Breast epithelium (tissue), 3 donors: Measurements from ENCODE around the gene MBOAT7.

Experiments
- CTCF ChIP-seq, 3 donors: fragments of 450-650 bp; IDR thresholded peaks; one replicate each; pipeline ENCODE4 v1.5.1; 2016 to 2017; ENCODE audit warnings: antibody characterized with exemption in 3 of 3, mild to moderate bottlenecking in 3 of 3, moderate library complexity in 3 of 3
- POLR2A ChIP-seq: fragments of 450-650 bp; IDR thresholded peaks from one replicate; pipeline ENCODE4 v1.6.1; 2016; ENCODE audit warnings: antibody characterized with exemption, mild to moderate bottlenecking, moderate library complexity

- TF ChIP-seq POLR2A (no peak), CTCF (IDR thresholded peaks at IDR 0.05) (no peak)
Observed at GRCh38 chr19:54138489-54139256, 50.7 kb downstream of the MBOAT7 start.
